ENCODE results near the gene OPCML.

The OPCML gene

DNA sequence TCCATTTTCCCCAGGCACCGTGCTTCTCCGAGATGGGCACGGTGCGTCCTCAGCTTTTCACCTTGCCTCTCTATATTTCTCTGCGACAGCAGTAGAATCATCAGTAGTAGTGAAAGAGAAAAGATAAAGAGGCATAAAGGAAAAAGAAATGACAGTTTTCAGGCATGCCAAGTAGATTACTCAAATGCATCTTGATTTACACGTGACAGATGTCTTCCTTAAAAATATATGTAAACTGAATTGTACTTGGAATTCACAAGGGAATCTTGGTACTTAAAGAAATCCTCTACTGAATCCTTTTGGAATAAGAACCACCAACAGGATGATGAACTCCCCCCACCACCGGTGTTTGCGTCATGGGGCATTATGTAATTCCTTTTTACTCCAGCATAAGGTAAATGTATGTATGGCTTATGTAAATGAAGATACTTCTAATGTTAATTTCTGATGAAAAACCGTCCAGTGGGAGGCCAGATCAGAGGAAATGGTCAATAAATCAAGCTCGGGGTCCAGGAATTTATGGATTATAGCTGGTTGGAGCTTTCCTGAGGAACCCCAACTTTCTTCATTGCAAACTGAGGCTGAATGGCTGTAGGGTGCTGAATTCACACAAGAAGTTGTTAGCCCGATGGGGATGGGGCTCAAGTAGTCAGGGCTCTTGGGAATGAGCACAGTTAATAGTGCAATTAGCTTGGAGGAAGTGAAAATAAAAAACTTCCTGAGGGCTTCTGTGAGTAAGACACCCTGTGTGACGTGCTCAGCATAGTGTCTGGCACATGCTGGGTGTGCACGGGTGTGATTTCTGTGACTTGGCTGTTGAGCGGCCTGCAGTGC is 630.4 kb downstream of the OPCML start:
- DNase-seq = no peak
- no peaks in the 10 kb centered on the region for H3K36me3 ChIP-seq (replicated peaks)
- in situ Hi-C loops (cut with HindIII; ENCODE audit: low pct_ligation_motif_present, low sequenced_read_pairs) = no loop called here
- TF ChIP-seq, protein P1, sequence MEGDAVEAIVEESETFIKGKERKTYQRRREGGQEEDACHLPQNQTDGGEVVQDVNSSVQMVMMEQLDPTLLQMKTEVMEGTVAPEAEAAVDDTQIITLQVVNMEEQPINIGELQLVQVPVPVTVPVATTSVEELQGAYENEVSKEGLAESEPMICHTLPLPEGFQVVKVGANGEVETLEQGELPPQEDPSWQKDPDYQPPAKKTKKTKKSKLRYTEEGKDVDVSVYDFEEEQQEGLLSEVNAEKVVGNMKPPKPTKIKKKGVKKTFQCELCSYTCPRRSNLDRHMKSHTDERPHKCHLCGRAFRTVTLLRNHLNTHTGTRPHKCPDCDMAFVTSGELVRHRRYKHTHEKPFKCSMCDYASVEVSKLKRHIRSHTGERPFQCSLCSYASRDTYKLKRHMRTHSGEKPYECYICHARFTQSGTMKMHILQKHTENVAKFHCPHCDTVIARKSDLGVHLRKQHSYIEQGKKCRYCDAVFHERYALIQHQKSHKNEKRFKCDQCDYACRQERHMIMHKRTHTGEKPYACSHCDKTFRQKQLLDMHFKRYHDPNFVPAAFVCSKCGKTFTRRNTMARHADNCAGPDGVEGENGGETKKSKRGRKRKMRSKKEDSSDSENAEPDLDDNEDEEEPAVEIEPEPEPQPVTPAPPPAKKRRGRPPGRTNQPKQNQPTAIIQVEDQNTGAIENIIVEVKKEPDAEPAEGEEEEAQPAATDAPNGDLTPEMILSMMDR (IDR thresholded peaks at IDR 0.05; ENCODE audit: low read depth, low read length, missing control alignments) = no peak
- H3K27me3 ChIP-seq (replicated peaks) = no peaks in the 10 kb centered on the region
- H3K4me3 ChIP-seq (ENCODE audit: low read depth, low read length) = no peak overlapping the region
- no peak overlapping the region for H3K27ac ChIP-seq

- TF ChIP-seq, protein P1 (IDR thresholded peaks at IDR 0.05; ENCODE audit: low read depth, low read length, missing control alignments) = no peak
- in situ Hi-C loops (cut with HindIII; ENCODE audit: low pct_ligation_motif_present, low sequenced_read_pairs) = no loop called here
- peak; percentile 20 for DNase-seq
- Histone ChIP-seq H3K4me3 (ENCODE audit: low read depth, low read length) (no peak overlapping the region), H3K36me3 (replicated peaks) (no peaks in the 10 kb centered on the region), H3K27ac (no peak overlapping the region), H3K27me3 (replicated peaks) (no peaks in the 10 kb centered on the region)
Measured at GRCh38 chr11:132898676-132899075, 633.6 kb downstream of the OPCML start.

- TF ChIP-seq, protein P1 (IDR thresholded peaks at IDR 0.05; ENCODE audit: low read depth, low read length, missing control alignments) = no peak
- in situ Hi-C loops (cut with HindIII; ENCODE audit: low pct_ligation_motif_present, low sequenced_read_pairs) = no loop called here
Measured at GRCh38 chr11:132898021-132898420, 634.3 kb downstream of the OPCML start.

GRCh38 chr11:132895340-132895739 is 637.0 kb downstream of the OPCML start:
- in situ Hi-C loops (cut with HindIII; ENCODE audit: low pct_ligation_motif_present, low sequenced_read_pairs) = no loop called here
- H3K27me3 ChIP-seq (replicated peaks) = no peaks in the 10 kb centered on the region
- TF ChIP-seq, protein P1 (IDR thresholded peaks at IDR 0.05; ENCODE audit: low read depth, low read length, missing control alignments) = no peak
- H3K36me3 ChIP-seq (replicated peaks) = no peaks in the 10 kb centered on the region
- H3K27ac ChIP-seq = peak overlapping the region; percentile 74
- peak; percentile 97 for DNase-seq
- H3K4me3 ChIP-seq (ENCODE audit: low read depth, low read length) = no peak overlapping the region

More at GRCh38 chr11:132898021-132898420, 634.3 kb downstream of the OPCML start:
- no peaks in the 10 kb centered on the region for H3K27me3 ChIP-seq (replicated peaks)
- no peaks in the 10 kb centered on the region for H3K36me3 ChIP-seq (replicated peaks)
- no peak overlapping the region for H3K27ac ChIP-seq
- peak; percentile 76 for DNase-seq
- H3K4me3 ChIP-seq (ENCODE audit: low read depth, low read length) = no peak overlapping the region

GRCh38 chr11:132894606-132895005 is 637.7 kb downstream of the OPCML start:
- DNase-seq = no peak
- TF ChIP-seq, protein P1 (IDR thresholded peaks at IDR 0.05; ENCODE audit: low read depth, low read length, missing control alignments) = no peak
- no peaks in the 10 kb centered on the region for H3K36me3 ChIP-seq (replicated peaks)
- H3K27me3 ChIP-seq (replicated peaks) = no peaks in the 10 kb centered on the region
- no peak overlapping the region for H3K4me3 ChIP-seq (ENCODE audit: low read depth, low read length)
- in situ Hi-C loops (cut with HindIII; ENCODE audit: low pct_ligation_motif_present, low sequenced_read_pairs) = no loop called here
- peak overlapping the region; percentile 74 for H3K27ac ChIP-seq
